GM12865 (cell line): ENCODE results near the gene SLC13A1.

Experiments
- DNase-seq: peaks from one replicate; pipeline ENCODE4 v3.0.0; 2010; ENCODE audit warnings: low read depth
- H3K4me3 ChIP-seq: 2 replicates; pipeline ENCODE4 v1.5.1; 2011; ENCODE audit warnings: mild to moderate bottlenecking, low read depth, low read length, control low read depth
- TF ChIP-seq, protein P1 (sequence below): IDR thresholded peaks from 2 replicates; pipeline ENCODE4 v1.5.1; 2011; ENCODE audit warnings: low read length, control low read depth, low read depth, inconsistent platforms; ENCODE audit not compliant: insufficient read depth; ENCODE audit errors: missing control alignments

SLC13A1 gene

DNA sequence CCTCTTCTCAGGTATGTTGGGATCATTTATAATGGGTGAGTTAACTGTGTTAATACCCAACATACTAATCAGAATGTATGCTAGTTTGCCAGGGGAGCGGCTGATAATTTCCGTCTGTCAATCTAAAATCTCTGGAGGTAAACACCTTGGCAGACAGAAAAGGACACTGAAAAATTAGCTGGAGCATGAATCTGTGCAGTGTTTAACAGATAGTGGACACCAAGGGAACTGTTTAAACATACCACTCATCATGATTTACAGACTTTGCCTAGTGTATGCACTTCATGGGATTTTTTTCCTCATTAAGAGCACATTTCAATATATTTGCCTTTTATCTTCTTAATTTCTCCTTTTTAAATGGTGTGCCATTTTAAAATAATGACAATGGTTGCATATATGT, 68.2 kb downstream of the SLC13A1 start:
- H3K4me3 ChIP-seq = no peak overlapping the region
- TF ChIP-seq, protein P1, sequence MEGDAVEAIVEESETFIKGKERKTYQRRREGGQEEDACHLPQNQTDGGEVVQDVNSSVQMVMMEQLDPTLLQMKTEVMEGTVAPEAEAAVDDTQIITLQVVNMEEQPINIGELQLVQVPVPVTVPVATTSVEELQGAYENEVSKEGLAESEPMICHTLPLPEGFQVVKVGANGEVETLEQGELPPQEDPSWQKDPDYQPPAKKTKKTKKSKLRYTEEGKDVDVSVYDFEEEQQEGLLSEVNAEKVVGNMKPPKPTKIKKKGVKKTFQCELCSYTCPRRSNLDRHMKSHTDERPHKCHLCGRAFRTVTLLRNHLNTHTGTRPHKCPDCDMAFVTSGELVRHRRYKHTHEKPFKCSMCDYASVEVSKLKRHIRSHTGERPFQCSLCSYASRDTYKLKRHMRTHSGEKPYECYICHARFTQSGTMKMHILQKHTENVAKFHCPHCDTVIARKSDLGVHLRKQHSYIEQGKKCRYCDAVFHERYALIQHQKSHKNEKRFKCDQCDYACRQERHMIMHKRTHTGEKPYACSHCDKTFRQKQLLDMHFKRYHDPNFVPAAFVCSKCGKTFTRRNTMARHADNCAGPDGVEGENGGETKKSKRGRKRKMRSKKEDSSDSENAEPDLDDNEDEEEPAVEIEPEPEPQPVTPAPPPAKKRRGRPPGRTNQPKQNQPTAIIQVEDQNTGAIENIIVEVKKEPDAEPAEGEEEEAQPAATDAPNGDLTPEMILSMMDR = no peak
- no peak for DNase-seq

DNA sequence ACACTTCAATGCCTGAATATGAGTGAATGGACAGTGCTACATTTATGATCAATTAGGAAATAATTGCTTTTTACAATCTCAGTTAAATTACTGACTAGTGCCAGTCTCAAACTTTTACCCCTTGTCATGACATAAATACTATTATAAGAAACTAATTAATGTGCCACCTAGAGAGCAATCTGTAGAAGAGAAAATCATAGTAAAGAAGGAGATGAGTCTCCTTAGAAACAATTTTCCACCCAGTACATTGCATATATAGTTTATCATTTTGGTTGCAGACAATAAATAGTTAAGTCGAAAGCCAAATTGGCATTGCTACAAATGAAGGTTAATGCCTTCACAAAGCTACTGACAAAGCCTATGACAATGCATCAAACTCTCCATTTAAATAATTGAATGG, 68.6 kb downstream of the SLC13A1 start:
- no peak overlapping the region for H3K4me3 ChIP-seq
- no peak for DNase-seq
- TF ChIP-seq, protein P1 = no peak

DNA sequence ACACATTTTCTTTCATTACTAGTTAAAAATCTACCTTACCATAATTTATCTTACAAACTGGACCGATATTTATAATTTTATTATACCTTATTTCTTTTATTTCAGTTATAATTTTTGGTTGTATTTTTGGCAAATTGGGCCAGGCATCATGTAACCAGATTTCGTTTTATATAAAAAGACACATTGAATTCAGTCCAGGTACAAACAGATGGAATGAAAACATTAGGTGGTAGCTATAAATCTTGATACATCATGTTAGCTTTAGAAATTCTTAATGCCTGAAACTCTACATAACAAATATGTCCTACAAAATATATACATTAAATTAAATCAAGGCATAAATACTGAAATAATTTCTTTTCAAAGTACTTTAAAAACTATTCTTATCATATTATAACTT, 73.1 kb downstream of the SLC13A1 start:
- DNase-seq = no peak
- TF ChIP-seq, protein P1 = no peak

DNA sequence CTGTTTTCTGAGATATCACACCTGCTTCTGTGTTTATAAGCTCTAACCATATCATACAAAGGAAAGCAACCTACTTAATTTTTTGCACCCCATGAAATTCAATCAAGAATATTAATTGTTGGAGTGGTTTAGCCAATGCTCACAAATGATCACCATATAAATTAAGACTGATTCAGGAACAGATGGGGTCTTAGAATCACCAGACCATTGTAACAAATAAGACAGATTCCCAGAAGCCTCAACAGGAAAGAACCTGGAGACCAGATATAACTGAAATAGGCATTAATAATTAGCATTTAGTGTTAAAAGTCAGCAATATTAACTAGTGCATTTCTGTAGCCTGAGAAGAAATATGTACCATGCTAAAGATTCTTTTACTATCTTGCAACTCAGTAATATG, 73.6 kb downstream of the SLC13A1 start:
- H3K4me3 ChIP-seq = no peak overlapping the region
- DNase-seq = no peak
- TF ChIP-seq, protein P1 = no peak

More for the DNA sequence above, 73.1 kb downstream of the SLC13A1 start:
- H3K4me3 ChIP-seq = no peak overlapping the region

DNA sequence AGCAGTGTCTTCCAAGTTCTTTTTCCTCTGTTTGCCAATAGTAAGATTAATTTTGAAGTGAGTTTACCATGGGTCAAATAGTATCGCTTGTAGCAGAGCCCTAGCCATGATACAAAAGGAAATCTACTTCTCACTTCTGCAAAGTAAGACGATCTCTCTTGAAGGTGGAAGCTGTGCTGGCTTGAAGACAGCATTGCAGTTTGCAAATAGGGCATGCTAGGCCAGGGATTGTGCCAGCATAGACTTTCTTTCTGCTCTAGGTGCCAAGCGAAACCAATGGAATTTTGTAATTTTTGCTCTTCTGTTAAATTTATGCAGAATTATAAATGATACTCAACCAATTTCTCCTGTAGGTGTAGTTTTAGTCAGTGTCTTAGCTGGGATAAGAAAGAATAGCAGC, 74.5 kb downstream of the SLC13A1 start:
- TF ChIP-seq, protein P1 = no peak
- no peak overlapping the region for H3K4me3 ChIP-seq
- no peak for DNase-seq

DNA sequence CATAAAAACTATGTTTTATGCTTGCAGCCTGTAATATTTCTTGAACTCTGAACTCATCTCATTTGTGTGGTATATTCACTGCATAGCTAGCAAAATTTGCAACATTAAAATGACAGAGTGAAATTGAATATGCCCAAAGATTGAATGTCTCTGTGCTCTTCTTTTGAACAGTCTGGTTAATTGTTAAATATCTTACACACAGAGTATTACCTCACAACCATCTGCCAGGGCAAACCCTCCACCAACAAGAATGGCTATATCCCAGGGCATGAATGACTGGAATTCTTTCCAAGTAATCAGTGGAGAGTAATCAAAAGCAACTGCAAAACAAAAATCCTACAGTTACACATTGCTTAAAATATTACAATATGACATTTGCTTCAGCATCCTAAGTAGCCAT, 76.9 kb downstream of the SLC13A1 start:
- TF ChIP-seq, protein P1 = no peak
- DNase-seq = no peak
- H3K4me3 ChIP-seq = no peak overlapping the region

DNA sequence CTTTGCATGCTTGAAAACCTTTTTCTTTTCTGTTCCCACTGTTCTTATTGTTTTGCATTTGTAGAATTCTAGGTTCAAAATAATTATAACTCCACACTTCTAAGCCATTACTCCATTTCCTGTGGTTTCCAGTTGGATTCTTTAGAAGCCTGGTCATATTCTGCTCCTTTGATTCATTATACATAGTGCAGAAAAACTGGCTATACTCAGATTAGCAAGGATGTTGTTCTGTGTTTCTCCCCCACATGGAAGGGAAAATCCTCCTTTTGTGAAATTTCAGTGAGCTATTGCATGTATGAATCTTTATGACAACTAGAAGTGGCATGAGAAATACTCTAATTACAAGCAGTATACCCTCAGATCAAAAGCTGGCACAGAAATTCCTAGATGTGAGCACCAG, 79.5 kb downstream of the SLC13A1 start:
- DNase-seq = no peak
- TF ChIP-seq, protein P1 = no peak
- no peak overlapping the region for H3K4me3 ChIP-seq
